BJ (cell line): ENCODE results near the gene IGLL1. TPM values are rescaled to one million over a fixed set of nuclear protein-coding genes. Genes with fewer than 3 reads are reported as not detected.
A peak's percentile ranks its signal among the peaks of the same experiment; 100 is the strongest.

Source experiments
- CTCF ChIA-PET: fragments of 350-600 bp; formaldehyde crosslinking; extraction: SDS; loops from one replicate; lab custom pipeline; 2021; ENCODE audit warnings: antibody characterized with exemption, inconsistent platforms; lab: Yijun Ruan, JAX
- POLR2A ChIA-PET: fragments of 300-600 bp; sonication (Branson Sonifier 250); formaldehyde crosslinking; extraction: SDS; loops from one replicate; lab custom pipeline; 2021; ENCODE audit warnings: antibody characterized with exemption; lab: Charles Lee
- DNase-seq: peaks from one replicate; pipeline ENCODE4 v3.0.0-alpha.2; 2011; ENCODE audit warnings: low read depth
- H3K27me3 ChIP-seq: 2 replicates; pipeline ENCODE4 v1.6.0; 2011; ENCODE audit warnings: low read length; ENCODE audit not compliant: control insufficient read depth, insufficient read depth
- H3K36me3 ChIP-seq: 2 replicates; pipeline ENCODE4 v1.5.1; 2011; ENCODE audit warnings: low read length; ENCODE audit not compliant: control insufficient read depth, insufficient read depth
- H3K4me3 ChIP-seq: 2 replicates; pipeline ENCODE4 v1.5.1; 2011; ENCODE audit warnings: low read depth, mild to moderate bottlenecking, control low read depth, low read length
- polyA plus RNA-seq: library from polyadenylated mRNA; depleted of rRNA; stranded (reverse); fragments of >200 nt; gene quantifications from 2 replicates; pipeline ENCODE4 v1.2.3, GENCODE V29; 2011
- TF ChIP-seq, protein P1 (sequence below): IDR thresholded peaks from 2 replicates; pipeline ENCODE4 v1.5.1; 2011; ENCODE audit warnings: low read depth, mild to moderate bottlenecking, control low read depth, inconsistent platforms, low read length, moderate library complexity; ENCODE audit not compliant: insufficient read depth

Gene IGLL1
- polyA plus RNA-seq, 1 experiment, result not detected

DNA sequence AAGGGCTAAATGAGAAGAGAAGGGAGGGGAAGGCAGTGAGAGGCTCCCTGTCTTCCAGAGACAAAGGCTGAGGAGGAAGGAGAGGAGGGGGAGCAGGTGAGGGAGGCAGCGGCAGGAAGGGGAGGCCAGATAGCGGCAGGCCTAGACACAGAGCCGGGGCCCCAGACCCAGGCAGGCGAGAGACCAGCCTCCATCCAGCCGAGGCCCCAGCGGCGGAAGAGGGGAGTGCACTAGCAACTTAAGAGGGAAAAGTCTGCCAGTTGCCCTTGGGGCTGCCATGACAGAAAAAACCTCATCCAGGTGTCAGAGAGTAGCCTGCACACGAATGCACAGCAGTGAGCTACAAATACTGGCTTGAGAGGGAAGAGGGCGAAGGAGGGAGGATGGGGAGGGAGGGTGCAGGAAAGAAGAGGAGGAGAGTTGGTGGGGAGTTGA lies 46.7 kb downstream of the IGLL1 start:
- ChIA-PET POLR2A (no interaction called here), CTCF (interaction anchor here (1.7 kb wide), 1 partner anchor 10 kb away, joined by 3 read pairs; no protein-coding TSS in a partner anchor)

DNA sequence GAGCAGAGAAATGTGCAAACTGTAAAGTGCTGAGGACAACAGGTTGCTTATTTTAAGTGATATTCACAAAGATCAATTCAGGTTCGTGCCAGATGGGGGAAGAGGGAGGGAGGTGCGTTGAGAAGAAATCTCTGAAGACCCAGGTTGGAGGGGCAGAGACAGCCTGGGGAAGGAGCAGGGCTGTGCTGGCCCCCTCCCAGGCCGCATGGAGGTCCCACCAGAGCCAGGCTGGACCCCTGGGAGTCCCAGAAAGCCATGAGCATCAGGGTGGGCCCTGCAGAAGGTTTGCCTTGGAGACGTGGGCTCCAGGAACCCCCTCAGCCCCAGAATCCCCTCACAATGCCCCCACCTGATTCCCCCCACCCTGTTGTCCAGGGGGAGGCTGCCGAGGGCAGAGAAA lies 47.4 kb downstream of the IGLL1 start:
- ChIA-PET CTCF (interaction anchor here (1.7 kb wide), 1 partner anchor 10 kb away, joined by 3 read pairs; no protein-coding TSS in a partner anchor), POLR2A (no interaction called here)
- TF ChIP-seq, protein P1, sequence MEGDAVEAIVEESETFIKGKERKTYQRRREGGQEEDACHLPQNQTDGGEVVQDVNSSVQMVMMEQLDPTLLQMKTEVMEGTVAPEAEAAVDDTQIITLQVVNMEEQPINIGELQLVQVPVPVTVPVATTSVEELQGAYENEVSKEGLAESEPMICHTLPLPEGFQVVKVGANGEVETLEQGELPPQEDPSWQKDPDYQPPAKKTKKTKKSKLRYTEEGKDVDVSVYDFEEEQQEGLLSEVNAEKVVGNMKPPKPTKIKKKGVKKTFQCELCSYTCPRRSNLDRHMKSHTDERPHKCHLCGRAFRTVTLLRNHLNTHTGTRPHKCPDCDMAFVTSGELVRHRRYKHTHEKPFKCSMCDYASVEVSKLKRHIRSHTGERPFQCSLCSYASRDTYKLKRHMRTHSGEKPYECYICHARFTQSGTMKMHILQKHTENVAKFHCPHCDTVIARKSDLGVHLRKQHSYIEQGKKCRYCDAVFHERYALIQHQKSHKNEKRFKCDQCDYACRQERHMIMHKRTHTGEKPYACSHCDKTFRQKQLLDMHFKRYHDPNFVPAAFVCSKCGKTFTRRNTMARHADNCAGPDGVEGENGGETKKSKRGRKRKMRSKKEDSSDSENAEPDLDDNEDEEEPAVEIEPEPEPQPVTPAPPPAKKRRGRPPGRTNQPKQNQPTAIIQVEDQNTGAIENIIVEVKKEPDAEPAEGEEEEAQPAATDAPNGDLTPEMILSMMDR, result no peak
- no peak overlapping the region for H3K4me3 ChIP-seq
- DNase-seq, result no peak
- H3K27me3 ChIP-seq, result peaks cover 2% of the 10 kb centered on the region; the same call in 1 of the 2 replicates
- no peaks in the 10 kb centered on the region for H3K36me3 ChIP-seq

More for the DNA sequence above, 46.7 kb downstream of the IGLL1 start:
- Histone ChIP-seq H3K4me3 (no peak overlapping the region), H3K27me3 (peaks cover 2% of the 10 kb centered on the region; the same call in 1 of the 2 replicates), H3K36me3 (no peaks in the 10 kb centered on the region)
- DNase-seq, result no peak
- TF ChIP-seq, protein P1, result peak; percentile 55

DNA sequence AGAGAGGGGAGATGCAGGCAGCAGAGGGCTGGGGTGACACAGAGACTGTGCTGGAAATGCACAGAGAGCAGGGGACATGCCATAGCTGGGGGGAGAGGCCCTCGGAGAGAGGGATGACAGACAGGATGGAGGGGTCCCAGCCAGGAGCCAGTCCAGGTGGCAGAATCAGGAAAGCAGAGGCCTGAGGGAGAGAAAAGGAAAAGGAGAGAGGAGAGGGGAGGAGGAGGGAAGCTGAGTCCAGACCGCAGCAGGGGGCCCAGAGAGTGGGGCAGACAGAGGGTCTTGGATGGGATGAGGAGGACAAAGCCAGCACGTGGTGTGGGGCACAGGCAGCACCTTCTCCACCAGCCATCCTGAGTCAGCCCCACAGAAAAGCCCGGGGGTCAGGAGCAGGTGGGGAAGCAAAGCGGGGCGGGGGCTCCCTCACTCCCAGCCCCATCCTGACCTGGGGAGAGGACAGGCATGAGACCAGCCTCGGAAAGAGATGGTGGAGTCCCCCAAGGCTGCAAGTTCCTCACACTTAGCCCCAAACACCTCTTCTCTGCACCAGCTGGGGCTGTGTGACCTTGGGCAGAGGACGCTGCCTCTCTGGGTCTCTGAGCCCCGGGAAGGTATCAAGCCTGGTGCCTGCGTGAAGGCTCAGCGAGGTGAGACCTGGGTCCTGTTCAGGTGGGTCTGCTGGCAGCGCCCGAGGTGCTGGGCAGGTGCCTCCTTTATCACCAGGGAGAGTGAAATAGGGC lies 48.0 kb downstream of the IGLL1 start:
- ChIA-PET POLR2A (no interaction called here), CTCF (interaction anchor here (0.5 to 1.7 kb wide), 2 partner anchors 9 to 10 kb away, joined by 3 read pairs; no protein-coding TSS in a partner anchor)
- Histone ChIP-seq H3K4me3 (no peak overlapping the region), H3K36me3 (no peaks in the 10 kb centered on the region), H3K27me3 (peaks cover 2% of the 10 kb centered on the region; the same call in 1 of the 2 replicates)
- no peak for DNase-seq
- TF ChIP-seq, protein P1, result no peak

DNA sequence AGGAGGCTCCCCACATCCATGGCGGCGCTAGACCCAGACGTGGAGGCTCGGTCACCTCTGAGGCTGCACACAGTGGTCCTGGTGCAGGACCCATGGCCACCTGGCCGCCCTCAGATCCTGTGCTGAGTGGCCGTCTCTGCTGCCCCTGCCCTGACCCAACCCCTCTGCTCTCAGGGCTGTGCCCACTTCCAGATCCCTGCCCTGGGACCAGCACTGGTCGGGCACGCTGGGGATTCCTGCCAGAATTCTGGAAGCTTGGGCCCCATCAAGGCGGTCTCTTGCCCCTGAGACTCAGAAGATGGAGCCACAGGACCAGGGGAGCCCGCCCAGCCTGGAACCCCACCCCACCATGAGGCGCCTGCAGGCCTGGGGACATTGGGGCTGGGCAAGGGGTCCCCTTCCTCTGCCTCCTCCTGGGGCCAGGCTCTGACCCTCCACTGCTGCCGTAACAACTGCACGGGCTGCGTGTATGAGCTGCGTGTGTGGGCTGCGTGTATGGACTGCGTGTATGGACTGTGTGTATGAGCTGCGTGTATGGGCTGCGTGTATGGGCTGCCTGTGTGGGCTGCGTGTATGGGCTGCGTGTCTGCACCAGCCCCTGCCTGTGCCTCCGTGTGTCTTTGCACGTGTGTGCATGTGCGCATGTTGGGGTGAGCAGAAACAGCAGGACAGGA lies 48.7 kb downstream of the IGLL1 start:
- peaks cover 2% of the 10 kb centered on the region; the same call in 1 of the 2 replicates for H3K27me3 ChIP-seq
- DNase-seq, result no peak
- ChIA-PET CTCF (interaction anchor here (0.5 kb wide), 1 partner anchor 9 kb away, joined by 3 read pairs; no protein-coding TSS in a partner anchor), POLR2A (no interaction called here)
- no peaks in the 10 kb centered on the region for H3K36me3 ChIP-seq
- no peak overlapping the region for H3K4me3 ChIP-seq
- TF ChIP-seq, protein P1, result no peak

DNA sequence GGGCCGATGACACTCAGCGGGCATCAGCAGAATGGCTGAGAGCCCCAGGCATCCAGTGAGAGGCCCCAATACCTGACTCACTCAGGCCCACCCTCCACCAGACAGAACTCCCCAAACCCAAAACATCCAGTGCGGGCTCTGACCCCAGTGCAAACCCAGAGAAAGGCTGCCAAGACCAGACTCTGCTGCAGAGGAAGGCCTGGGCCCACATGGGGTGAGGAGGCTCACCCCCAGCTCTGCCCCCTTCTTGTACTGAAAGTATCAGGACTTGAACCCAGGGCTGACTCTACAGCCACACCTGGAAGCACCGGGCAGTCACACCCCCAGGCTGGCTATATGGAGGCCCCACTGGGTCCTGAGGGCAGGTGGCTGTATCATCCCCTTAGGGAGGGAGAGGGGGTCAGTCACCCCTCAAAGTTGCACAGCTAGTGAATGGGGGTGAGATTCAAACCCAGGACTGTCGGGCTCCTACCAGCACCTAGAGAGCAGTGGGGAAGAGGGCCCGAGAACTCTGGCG lies 49.3 kb downstream of the IGLL1 start:
- Histone ChIP-seq H3K27me3 (peaks cover 2% of the 10 kb centered on the region; the same call in 1 of the 2 replicates), H3K36me3 (no peaks in the 10 kb centered on the region), H3K4me3 (no peak overlapping the region)
- TF ChIP-seq, protein P1, result no peak
- CTCF ChIA-PET, result interaction anchor here (3.1 kb wide), 1 partner anchor 8 kb away, joined by 12 read pairs; no protein-coding TSS in a partner anchor
- POLR2A ChIA-PET, result no interaction called here
- DNase-seq, result no peak
